Measurements from ENCODE around the gene SYNPR.

Gene SYNPR

DNA sequence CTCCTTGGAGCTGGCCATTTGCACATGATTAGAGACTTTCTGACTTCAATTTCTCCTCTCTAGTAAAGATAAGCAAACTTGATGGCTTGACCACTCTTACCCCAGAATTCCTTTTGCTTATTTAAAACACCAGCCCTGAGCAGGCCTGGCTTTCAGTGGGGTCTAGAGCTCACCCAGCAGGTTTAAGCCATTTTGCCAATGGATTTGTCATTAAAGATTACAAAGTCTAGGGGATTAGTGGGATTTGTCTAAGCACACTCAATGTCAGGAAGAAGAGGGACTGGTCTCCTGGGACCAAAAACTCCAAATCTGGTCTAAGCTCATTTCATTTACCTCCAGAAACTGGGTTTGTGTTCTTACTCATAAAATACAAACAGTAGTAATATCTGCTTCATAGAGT, 317.1 kb downstream of the SYNPR start:
- no peak overlapping the region for H3K4me3 ChIP-seq (ENCODE audit: low read depth, low read length)
- DNase-seq (ENCODE audit: low read depth), result no peak
- TF ChIP-seq, protein P1, sequence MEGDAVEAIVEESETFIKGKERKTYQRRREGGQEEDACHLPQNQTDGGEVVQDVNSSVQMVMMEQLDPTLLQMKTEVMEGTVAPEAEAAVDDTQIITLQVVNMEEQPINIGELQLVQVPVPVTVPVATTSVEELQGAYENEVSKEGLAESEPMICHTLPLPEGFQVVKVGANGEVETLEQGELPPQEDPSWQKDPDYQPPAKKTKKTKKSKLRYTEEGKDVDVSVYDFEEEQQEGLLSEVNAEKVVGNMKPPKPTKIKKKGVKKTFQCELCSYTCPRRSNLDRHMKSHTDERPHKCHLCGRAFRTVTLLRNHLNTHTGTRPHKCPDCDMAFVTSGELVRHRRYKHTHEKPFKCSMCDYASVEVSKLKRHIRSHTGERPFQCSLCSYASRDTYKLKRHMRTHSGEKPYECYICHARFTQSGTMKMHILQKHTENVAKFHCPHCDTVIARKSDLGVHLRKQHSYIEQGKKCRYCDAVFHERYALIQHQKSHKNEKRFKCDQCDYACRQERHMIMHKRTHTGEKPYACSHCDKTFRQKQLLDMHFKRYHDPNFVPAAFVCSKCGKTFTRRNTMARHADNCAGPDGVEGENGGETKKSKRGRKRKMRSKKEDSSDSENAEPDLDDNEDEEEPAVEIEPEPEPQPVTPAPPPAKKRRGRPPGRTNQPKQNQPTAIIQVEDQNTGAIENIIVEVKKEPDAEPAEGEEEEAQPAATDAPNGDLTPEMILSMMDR (IDR thresholded peaks at IDR 0.05; ENCODE audit: low read depth, low read length, missing control alignments), result no peak

DNA sequence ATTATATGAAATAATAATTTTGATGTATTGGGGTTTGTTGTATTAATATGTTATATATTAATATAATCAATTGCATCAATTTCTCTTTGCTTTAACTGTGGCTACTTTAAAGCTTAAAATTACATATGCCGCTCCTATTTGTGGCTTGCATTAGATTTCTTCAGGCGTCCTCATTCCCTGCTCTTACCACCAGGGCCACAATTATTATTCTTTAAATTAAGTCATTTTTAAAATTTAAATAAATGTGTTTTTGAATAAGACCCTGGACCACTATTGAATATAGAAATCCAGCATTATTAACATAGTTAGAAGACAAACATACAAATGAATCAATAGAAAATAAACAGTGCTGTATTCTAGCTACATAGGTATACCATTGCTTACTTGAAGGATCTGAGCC, 318.9 kb downstream of the SYNPR start:
- no peak overlapping the region for H3K4me3 ChIP-seq (ENCODE audit: low read depth, low read length)
- no peak for DNase-seq (ENCODE audit: low read depth)
- TF ChIP-seq, protein P1 (IDR thresholded peaks at IDR 0.05; ENCODE audit: low read depth, low read length, missing control alignments), result no peak

DNA sequence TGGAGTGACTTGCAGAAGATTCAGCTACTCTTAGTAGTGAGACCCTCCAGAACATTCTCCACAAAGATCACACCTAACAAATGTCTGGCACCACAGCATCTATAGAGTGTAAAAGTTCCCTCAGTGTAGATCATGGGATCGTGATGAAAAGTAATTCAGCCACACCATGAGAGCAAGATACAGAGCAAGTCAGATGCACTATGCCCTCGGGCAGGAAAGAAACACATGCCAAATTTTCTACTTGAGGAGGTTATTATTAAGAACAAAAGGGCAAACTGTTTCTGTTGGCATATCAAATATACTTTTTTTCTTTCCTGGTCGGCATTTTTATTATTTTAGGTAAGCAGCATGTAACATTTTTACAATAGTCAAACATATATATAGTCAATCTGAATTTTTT, 329.6 kb downstream of the SYNPR start:
- no peak for DNase-seq (ENCODE audit: low read depth)
- H3K4me3 ChIP-seq (ENCODE audit: low read depth, low read length), result no peak overlapping the region
- TF ChIP-seq, protein P1 (IDR thresholded peaks at IDR 0.05; ENCODE audit: low read depth, low read length, missing control alignments), result no peak

DNA sequence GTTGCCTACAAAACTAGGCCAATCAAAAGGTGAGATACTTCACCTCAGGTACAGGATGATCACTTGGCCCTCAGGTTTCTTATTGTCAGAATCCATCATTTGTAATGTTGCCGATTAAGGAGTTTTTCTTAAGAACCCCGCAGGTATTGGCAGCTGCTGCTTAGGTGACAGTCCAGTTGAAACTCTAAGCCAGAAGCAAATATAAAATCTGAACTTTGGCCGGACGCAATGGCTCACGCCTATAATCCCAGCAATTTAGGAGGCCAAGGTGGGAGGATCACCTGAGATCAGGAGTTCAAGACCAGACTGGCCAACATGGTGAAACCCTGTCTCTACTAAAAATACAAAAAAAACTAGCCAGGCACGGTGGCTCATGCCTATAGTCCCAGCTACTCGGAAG, 331.3 kb downstream of the SYNPR start:
- no peak for DNase-seq (ENCODE audit: low read depth)
- TF ChIP-seq, protein P1 (IDR thresholded peaks at IDR 0.05; ENCODE audit: low read depth, low read length, missing control alignments), result no peak
- H3K4me3 ChIP-seq (ENCODE audit: low read depth, low read length), result no peak overlapping the region

DNA sequence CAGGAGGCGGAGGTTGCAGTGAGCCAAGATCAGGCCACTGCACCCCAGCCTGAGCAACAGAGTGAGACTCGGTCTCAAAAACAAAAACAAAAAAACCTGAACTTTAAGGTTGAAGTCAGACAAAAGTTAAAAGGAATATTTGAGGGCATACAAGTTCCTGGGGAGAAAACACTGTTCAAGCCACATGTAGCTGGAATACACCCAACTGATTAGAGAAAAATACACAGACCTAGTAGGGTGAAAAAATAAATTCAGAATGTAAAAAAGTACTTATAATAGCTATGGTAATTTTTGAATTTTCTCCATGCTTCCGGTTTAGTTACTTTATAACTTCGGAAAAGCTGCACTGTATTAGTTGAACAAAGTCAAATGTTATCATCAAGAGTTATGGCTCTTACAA, 331.7 kb downstream of the SYNPR start:
- DNase-seq (ENCODE audit: low read depth), result no peak
- H3K4me3 ChIP-seq (ENCODE audit: low read depth, low read length), result no peak overlapping the region
- TF ChIP-seq, protein P1 (IDR thresholded peaks at IDR 0.05; ENCODE audit: low read depth, low read length, missing control alignments), result no peak

DNA sequence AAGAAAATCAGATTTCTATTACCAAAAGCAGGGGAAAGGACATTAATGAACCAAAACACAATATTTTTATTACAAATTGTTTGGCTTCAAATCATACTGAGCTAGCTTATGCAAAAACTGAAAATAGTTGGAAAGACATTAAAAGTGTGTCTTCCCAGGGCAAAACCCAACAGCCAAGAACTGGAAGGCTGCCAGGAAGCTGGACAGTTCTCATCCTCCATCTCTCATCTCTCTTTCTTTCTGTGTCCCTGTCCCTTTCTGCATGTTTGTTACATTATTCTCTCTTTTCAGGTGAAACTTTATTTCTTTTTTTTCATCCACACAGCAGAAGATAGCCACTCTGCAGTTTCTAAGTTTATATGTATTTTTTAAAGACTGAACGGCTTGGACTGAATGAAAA, 333.3 kb downstream of the SYNPR start:
- no peak overlapping the region for H3K4me3 ChIP-seq (ENCODE audit: low read depth, low read length)
- DNase-seq (ENCODE audit: low read depth), result no peak
- TF ChIP-seq, protein P1 (IDR thresholded peaks at IDR 0.05; ENCODE audit: low read depth, low read length, missing control alignments), result no peak

DNA sequence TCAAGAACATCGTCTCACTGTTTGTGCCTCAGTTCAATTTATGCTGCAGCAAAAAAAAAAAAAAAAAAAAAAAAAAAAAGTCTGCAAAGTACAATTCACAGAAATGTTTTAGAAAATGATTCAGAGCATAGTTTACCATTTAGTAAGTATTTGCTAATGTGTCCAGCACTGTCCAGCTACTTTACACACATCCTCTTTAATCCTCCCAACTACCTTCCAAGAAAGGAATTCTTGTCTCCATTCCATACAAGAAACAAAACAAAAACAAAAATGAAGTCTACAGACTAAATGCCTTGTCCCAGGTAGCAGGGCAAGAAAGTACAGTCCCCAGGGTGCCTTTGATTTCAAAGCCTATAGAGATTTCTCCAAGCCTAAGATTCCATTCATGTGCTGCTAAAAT, 335.5 kb downstream of the SYNPR start:
- no peak for DNase-seq (ENCODE audit: low read depth)
- TF ChIP-seq, protein P1 (IDR thresholded peaks at IDR 0.05; ENCODE audit: low read depth, low read length, missing control alignments), result no peak
- no peak overlapping the region for H3K4me3 ChIP-seq (ENCODE audit: low read depth, low read length)
